GM19438 (cell line): ENCODE measurements around the gene CALY.
"Not testable (repeated sequence)": the region's sequence is repeated elsewhere in the genome, so short reads cannot be mapped to it uniquely, and the experiment has no call there.

Experiments
- ATAC-seq: cut with Tn5 transposase; IDR thresholded peaks from one replicate; pipeline ENCODE4 v1.9.1; 2021; ENCODE audit warnings: low read depth; ENCODE audit not compliant: unreplicated experiment

CALY gene, protein sequence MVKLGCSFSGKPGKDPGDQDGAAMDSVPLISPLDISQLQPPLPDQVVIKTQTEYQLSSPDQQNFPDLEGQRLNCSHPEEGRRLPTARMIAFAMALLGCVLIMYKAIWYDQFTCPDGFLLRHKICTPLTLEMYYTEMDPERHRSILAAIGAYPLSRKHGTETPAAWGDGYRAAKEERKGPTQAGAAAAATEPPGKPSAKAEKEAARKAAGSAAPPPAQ

DNA sequence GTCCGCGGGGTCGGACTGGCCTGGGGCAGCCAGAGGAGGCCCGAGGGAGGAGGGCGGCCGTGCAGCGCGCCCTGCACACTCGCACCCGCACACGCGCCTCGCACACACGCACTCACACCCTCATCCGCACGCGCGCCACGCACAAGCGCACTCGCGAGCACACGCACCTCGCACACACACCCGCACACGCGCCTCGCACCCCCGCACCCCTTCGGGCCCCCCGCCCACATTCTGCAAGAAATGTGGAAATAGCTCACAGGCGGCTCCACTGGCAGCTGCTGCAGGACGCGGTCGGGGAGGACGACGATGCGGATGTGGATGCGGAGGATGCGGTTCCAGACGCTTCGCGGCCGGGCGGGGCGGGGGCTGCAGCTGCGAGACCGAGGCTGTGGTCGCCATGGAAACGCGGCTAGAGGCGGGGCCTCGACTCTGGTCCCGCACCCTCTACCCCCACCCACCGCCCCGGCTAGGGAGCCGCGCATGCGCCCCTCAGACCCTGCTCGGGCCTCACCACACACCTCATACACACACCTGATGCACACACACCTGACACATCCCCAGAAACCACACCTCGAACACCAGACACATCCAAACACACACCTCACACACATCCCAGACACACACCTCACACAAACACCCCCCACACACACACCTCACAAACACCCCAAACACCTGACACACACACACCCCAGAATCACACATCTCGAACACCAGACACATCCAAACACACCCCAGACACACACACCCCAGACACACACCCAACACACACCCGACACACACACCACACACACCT, at the start of gene CALY:
Gene CALY, minus strand, starts transcription at position 320 of the 793 bp plus-strand sequence. CDS start 7,907 bp downstream, outside the sequence.
- no peak for ATAC-seq

DNA sequence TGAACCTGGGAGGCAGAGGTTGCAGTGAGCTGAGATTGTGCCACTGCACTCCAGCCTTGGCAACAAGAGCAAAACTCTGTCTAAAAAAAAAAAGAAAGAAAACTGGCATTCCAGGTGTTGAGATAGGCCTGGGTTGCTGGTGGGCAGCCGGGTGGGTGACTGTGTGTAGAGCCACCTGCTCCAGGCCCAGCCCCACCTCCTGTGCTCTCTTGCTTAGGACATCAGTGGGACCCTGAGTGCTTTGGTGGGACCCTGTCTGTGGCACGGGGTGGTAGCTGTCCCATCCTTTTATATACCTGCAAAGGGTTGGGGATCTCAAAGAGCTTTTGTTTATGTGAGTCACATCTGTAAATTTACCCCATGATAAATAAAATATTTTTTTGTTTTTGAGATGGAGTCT, 48.5 kb upstream of the CALY start:
- no peak for ATAC-seq

DNA sequence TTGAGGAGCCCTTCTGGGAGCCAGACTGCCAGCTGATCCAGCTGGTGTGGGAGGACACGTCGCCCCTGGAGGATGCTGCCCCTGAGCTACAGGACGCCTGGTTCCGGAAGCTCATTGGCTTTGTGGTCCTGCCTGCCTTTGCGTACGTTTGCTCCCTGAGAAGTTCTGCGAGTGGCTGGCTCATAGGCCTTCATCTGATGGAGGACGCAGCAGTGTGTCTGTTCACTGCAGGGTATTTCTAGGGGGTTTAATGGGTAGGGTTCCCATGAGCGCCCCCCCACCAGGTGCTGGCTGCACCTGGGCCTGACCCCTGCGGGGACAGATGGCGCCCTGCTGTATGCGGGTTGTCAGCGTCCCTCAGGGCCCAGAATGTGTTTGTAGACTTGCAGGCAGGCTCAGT, 47.4 kb upstream of the CALY start:
- no peak for ATAC-seq

DNA sequence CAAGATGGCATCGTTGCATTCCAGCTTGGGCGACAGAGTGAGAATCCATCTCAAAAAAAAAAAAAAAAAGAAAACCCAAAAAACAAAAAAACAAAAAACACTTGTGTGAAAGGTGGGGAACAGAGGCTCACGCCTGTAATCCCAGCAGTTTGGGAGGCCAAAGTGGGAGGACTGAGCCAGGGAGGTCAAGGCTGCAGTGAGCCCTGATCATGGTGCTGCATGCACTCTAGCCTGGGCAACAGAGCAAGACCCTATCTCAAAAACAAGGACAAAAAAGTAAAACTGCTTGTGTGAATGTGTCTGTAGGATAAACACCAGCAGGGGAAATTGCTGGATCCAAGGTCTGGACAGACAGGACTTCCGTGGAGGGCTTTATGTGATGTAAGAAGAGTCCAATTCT, 46.9 kb upstream of the CALY start:
- ATAC-seq: no peak

DNA sequence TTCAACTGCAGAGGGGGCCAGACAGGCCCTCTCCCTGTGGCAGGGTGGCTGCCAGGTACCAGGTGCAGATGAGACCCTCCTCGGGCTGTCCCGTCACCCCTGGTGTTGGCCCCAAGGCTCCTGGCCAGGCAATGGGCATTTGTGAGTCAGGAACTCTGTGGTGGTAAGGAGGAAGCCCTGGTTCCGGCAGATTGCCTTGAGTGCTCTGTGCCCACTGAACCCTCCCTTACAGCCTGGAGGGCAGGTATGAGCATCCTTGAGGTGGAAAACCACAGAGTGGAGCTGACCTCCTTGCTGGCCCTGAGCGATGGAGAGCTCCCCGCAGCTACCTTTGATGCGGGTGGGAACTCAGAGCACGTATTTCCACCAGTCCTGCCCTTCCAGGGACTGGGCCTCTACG, 44.3 kb upstream of the CALY start:
- no peak for ATAC-seq

DNA sequence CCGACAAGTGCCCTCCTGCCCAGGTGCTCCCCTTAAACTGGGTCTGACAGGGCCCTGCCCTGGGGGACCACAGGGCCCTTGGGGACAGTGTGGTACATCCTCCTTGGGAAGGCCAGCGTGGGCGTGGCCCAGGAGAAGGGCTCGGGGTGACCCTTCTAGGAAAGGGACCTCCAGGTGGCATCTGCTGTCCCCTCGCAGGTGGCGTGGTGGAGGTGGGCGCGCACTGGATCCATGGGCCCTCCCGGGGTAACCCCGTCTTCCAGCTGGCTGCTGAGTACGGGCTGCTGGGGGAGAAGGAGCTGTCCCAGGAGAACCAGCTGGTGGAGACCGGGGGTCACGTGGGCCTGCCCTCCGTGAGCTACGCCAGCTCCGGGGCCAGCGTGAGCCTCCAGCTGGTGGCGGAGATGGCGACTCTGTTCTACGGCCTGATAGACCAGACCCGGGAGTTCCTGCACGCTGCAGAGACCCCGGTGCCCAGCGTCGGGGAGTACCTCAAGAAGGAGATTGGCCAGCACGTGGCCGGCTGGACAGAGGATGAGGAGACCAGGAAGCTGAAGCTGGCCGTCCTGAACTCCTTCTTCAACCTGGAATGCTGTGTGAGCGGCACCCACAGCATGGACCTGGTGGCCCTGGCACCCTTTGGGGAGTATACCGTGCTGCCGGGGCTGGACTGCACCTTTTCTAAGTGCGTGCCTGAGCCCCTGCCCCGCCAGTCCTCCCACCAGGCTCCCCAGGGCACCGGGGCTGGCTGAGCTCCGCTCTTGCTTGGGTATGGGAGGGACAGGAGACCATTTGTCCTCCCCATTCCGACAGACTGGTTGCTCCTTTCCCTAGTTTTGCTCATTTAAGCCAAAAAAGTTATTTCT, 43.3 kb upstream of the CALY start:
- ATAC-seq: peak; percentile 12

DNA sequence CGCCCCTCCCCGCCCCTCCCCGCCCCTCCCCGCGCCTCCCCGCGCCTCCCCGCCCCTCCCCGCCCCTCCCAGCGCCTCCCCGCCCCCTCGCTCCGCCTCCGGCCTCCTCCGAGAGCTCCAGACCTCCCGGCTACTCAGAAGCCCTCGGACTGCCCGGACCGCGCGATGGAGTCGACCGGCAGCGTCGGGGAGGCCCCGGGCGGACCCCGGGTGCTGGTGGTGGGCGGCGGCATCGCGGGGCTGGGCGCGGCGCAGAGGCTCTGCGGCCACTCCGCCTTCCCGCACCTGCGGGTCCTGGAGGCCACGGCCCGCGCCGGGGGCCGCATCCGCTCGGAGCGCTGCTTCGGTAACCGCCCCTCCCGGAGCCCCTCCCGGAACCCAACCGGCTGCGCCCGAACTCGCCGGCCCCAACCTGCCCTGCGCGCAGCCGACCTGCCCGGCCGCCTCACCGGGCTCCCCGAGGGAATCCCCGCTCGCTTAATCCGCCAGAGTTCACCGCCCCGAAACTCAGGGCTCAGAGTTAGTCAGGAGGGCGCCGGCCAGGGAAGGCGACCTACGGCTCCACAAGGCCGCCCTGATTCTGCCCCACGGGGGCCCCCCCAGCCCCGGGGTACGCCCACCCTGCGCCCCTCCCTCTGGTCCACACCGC, 42.6 kb upstream of the CALY start, which contains the start of gene PAOX:
Gene PAOX, plus strand, starts transcription at position 111 of the 649 bp plus-strand sequence. Its CDS starts 55 bp downstream, at position 166.
- ATAC-seq: peak; percentile 47

DNA sequence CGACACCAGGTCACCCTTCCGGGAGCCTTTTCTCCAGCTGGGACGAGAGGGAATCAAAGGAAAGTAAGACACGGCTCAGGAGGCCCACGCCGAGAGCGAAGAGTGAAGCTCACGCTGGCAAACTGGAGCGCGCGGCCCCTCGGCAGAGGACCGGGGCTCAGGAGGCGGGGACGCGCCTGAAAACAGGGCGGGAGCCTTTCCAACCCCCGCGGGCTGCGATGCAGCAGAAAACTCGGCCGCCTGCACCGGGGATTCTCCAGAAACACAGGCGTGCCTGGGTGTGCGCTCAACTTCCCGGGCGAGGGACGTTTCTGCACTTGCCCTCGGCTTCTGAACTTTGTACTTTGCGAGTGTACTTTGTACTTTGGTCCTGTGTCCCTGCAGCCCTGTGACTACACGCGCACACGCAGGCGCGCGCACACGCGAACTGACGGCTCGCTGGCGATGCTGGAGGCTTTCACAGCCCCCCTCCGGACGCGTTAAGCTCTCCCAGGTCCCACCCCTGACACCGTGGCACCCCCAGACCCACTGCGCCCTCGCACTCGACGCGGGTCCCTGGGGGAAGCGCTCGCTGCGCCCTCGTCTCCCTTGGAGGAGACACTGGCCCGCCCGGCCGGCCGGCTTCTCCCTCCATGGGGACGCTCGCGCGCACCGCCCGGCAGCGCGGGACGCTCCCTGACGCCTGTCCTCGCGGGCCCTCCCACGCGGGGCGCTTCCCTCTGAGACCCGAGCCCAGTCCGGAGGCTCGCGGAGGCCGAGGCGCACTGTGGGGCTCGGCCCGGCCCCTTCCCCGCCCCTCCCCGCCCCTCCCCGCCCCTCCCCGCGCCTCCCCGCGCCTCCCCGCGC, 41.8 kb upstream of the CALY start:
- ATAC-seq: peak; percentile 33

DNA sequence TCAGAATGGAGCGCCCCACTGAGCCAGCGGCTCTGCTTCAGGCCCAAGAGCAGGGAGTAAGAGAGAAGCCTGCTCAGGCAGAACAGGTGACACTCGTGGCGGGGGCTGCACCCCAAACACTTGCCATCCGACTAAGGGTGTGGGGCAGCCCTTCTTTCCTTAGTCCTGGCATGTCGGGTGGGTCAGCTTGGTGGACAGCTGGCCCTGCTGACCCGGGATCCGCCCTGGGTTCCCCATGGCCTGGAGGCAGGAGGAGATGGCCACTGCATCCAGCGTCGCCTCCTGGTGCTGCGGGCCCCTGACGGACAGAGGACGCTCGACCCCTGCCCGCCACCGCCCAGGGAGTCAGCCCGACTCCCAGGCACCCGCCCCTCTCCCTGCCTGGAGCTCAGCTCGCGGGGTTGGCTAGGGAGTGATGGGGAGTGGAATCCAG, 41.1 kb upstream of the CALY start:
- ATAC-seq: no peak

DNA sequence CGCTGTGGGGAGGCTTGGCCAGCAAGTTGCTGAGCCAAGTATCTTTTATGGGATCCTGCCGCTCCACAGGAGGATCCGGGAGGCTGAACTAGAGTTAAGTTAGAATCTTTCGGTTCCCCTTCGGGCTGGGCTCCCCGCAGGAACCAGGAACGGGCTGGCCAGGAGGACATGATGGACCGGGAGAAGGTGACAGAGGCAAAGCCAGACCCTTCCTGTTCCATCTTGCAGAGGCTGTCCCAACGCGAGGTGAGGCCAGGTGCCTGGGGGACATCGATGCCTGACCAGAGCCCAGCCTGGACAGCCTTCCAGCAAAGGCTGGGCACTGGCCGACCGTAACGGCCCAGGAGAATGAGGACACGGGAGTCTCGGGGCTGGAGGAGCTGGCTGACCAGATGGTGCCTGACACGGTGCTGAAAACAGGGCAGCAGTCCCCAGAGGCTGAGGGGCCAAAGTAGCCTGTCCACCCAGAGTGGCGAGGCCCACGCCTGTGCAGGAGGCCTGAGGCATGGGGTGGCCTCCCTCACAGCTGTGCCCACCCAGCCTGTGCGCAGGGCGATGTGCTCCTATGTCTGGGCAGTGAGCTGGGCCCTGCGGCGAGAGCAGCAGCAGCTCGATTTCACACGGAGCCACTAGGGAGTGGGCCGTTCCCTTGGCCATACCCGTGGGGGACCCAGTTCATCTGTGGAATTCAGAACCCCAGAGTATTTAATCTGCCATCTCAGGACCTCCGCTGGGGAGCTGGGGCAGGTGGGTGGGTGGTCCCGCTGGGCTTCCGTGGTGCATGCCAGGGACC, 40.5 kb upstream of the CALY start:
- no peak for ATAC-seq

DNA sequence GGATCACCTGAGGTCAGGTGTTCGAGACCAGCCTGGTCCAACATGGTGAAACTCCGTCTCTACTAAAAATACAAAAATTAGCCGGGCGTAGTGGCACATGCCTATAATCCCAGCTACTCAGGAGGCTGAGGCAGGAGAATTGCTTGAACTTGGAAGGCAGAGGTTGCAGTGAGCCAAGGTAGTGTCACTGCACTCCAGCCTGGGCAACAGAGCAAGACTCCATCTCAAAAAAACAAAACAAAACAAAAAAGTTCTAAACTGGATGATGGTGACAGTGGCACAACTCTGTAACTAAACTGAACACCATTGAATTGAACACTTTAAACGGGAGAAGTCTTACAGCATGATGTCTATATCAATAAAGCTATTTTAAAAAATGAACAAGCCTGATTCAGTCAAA, 39.5 kb upstream of the CALY start:
- not testable (repeated sequence) for ATAC-seq

DNA sequence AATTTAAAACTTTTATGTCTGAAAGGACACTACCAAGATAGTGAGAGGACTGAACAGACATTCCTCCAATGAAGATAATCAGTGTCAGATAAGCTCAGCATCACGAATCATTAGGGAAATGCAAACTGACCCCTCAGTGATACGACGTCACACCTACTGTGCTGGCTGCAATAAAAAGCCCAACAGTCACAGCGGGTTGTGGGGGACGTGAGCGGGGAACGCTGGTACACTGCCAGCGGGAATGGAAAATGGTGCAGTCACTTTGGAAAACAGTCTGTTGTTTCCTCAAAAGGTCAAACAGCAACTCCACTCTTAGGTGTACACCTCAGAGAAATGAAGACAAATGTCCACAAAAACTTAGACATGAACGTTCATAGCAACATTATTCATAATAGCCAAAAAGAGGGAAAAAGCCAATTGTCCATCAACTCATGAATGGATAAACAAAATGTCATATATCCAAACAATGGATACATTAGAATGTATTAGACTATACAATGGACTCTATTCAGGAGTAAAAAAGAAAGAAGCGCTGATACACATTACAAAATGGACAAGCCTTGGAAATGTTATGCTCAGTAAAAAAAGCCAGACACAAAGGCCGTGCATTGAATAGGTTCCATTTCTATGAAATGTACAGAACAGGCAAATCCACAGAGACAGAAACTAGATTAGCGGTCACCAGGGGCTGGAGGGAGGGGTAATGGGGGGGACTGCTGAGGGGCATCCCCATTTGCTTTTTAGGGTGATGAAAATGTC, 38.8 kb upstream of the CALY start:
- no peak for ATAC-seq

DNA sequence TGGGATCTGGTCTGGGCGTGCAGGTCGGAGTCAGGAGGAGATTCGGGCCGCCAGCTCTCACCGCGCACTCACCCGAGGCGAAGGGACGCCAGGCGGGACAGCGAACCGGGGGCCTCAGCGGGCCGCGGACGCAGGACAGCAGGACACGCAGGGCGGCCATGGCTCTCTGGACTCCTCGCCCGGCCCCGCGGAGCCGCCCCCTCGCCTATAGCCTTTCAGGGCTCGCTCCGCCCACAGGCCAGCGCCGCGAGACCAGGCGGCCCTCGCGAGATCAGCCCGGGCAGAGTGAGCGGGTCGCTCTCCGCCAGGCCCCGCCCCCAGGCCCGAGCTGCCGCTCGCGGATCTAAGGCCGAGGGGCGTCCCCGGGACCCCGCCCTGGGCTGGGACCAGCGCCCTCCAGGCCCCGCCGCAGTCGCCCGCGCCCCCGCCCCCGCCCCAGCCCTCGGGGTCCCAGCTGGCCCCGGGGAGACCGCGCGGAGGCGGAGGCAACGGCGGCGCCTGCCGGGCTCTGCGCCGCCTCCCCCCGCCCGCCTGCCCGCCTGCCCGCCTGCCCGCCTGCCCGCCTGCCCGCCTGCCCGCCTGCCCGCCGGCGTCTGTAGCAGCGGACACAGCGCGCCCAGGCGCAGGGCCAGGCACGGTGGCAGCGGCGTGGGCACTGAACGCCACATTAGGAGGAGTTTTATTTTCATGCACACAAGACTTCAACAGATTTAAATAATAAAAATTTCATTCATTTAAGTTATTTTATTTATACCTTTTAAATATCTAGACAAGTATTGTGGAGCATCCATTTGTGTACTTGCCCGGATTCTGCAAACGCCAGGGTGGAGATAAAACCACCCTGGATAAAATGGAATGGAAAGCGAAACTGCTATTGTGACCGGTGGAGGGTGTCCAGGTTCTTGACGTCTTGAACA, 36.7 kb upstream of the CALY start, which contains the start of gene ECHS1:
Gene ECHS1, minus strand, starts transcription at position 181 of the 917 bp plus-strand sequence. Its CDS starts 21 bp downstream, at position 160.
- ATAC-seq: peak; percentile 94

DNA sequence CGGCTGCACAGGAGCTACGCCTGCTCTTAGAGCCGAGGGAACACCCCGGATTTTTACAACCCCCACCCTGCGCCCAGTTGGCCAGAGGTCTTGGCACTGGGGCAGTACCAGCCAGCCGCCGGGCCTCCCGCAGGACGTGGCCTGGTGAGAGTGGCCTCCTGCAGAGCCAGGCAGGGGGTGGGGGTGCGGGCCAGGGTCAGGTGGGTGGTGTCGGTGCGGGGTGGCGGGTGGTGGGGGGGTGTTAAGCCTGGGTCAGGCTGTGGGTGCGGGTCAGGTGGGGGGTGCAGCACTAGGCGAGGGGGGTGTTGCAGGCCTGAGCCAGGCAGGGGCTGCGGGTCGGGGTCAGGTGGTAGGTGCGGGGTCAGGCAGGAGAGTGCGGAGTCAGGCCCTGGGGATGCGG, 35.8 kb upstream of the CALY start:
- ATAC-seq: no peak

DNA sequence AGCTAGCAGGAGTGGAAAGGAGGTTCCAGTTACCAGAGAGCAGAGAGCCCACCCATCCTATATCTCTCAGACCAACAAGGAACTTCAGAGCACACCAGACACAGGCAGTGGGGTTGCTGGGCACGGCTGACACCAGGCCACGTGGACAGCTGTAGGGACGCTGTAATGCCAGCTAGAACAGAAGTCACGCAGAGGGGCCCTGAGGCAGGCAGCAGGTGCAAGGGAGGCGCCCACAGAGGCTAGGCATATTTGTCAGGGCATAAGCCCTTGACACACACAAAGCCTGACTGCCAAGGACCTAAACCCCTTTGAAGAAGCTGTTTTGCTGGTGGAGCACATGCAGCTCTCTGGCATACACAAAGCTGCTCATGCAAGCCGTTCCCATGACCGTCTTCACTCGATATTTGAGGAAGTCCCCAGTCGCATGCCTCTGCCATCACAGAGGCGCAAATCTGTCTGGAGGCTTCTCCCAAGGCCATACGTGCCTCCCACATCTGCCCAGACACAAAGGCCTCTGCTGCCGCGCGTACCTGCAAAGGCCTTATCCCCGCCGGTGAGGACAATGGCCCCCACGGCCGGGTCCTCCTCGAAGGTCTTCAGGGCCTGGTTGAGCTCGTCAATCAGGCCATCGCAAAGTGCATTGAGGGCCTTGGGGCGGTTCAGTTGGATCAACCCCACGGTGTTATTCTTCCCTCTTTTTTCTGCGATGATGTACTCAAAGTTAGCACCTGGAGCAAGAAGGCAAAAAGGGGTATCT, 33.5 kb upstream of the CALY start:
- no peak for ATAC-seq

DNA sequence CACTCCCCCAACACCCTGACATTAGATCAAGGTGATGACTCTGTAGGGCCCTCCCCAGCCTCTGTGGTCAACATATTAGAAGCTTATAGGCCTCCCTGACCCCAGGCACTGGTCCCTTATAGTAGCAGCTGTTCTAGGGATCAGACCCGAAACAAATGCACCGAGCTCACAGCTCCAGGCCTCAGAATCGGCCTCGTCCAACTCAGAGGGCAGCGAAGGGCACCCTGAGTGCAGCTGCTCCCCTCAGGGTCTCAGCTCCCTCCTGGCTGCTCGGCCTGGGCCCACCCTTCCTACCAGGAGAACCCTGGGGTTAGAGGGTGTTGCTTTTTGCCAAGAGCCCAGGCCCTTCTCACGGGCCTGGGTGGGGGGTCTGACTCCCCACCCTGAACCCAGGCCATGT, 31.5 kb upstream of the CALY start:
- ATAC-seq: no peak
